Panc1 (cell line): ENCODE measurements around the gene MEX3A. TPM values are rescaled to one million over a fixed set of nuclear protein-coding genes. Genes with fewer than 3 reads are reported as not detected.
"Not testable (repeated sequence)": the region's sequence is repeated elsewhere in the genome, so short reads cannot be mapped to it uniquely, and the experiment has no call there.

Source experiments
- ATAC-seq: fragments of 200-7000 bp; cut with Tn5 transposase; 2 replicates; pipeline ENCODE4 v1.9.1; 2020; ENCODE audit warnings: mild to moderate bottlenecking, moderate library complexity
- BruUV-seq: library from RNA; stranded (reverse); fragments of 400-500 nt; replicated peaks from 2 replicates; lab custom pipeline; 2021; lab: Mats Ljungman, UMichigan
- CTCF ChIA-PET: fragments of 300-600 bp; sonication (Branson Sonifier 250); formaldehyde crosslinking; loops from one replicate; lab custom pipeline; 2022; ENCODE audit warnings: antibody characterized with exemption; lab: Charles Lee
- POLR2A ChIA-PET: fragments of 300-600 bp; sonication (Branson Sonifier 250); formaldehyde crosslinking; loops from one replicate; lab custom pipeline; 2022; ENCODE audit warnings: antibody characterized with exemption; lab: Charles Lee
- DNase-seq: peaks from one replicate; pipeline ENCODE4 v3.0.0-alpha.2; 2010; ENCODE audit warnings: low read depth, low spot score
- H3K27ac ChIP-seq: 2 replicates; pipeline ENCODE4 v1.5.1; 2011; ENCODE audit warnings: mild to moderate bottlenecking, low read length, inconsistent platforms
- H3K27me3 ChIP-seq: fragments of 200-500 bp; sonication (Bioruptor generic); 2 replicates; pipeline ENCODE4 v1.6.0; 2014; ENCODE audit warnings: low read length, inconsistent platforms; ENCODE audit not compliant: control insufficient read depth, insufficient read depth
- H3K36me3 ChIP-seq: fragments of 200-500 bp; sonication (Bioruptor generic); 2 replicates; pipeline ENCODE4 v1.5.1; 2014; ENCODE audit warnings: inconsistent platforms, mild to moderate bottlenecking, low read length, moderate library complexity; ENCODE audit not compliant: control insufficient read depth, insufficient read depth
- H3K4me1 ChIP-seq: 2 replicates; pipeline ENCODE4 v1.5.1; 2011; ENCODE audit warnings: inconsistent platforms, mild to moderate bottlenecking, low read length, moderate library complexity; ENCODE audit not compliant: control insufficient read depth, insufficient read depth
- H3K4me3 ChIP-seq, 2 experiments: 2 replicates each; pipeline ENCODE4 v1.5.1; 2011 to 2012; ENCODE audit warnings: low read depth in 2 of 2, low read length in 2 of 2, mild to moderate bottlenecking in 2 of 2, inconsistent platforms in 1 of 2, moderate library complexity in 1 of 2
- H3K9me3 ChIP-seq: fragments of 200-500 bp; sonication (Bioruptor generic); 2 replicates; pipeline ENCODE4 v1.5.1; 2014; ENCODE audit warnings: low read depth, mild to moderate bottlenecking, inconsistent platforms, low read length, moderate library complexity; ENCODE audit not compliant: control insufficient read depth, insufficient read depth
- POLR2AphosphoS5 ChIP-seq: IDR thresholded peaks from 2 replicates; pipeline ENCODE4 v1.6.1; 2012; ENCODE audit warnings: mild to moderate bottlenecking, low read depth, low read length, moderate library complexity
- SIN3A ChIP-seq: IDR thresholded peaks from 2 replicates; pipeline ENCODE4 v1.6.1; 2012; ENCODE audit warnings: low read depth, mild to moderate bottlenecking, low read length, moderate library complexity, borderline replicate concordance; ENCODE audit not compliant: insufficient read depth
- TCF7L2 ChIP-seq: IDR thresholded peaks from 2 replicates; pipeline ENCODE4 v1.6.1; 2011; ENCODE audit warnings: mild to moderate bottlenecking, low read depth, low read length, inconsistent platforms
- in situ Hi-C: cut with HindIII; loops from 2 replicates; pipeline ENCODE4 v1.10.0; 2016; ENCODE audit warnings: low sequenced_read_pairs, low pct_unique_long_range_greater_than_20kb
- intact Hi-C: fragments of 100-400 bp; cut with micrococcal nuclease; formaldehyde crosslinking; loops from one replicate; pipeline ENCODE4 v1.10.0; 2022; ENCODE audit not compliant: unreplicated experiment
- total RNA-seq: library from RNA; stranded (reverse); gene quantifications from one replicate; pipeline ENCODE4 v1.2.1, GENCODE V29; 2021; ENCODE audit not compliant: unreplicated experiment
- TF ChIP-seq, protein P1 (sequence below): fragments of 450-650 bp; IDR thresholded peaks from 2 replicates; pipeline ENCODE4 v1.5.1; 2017; ENCODE audit warnings: mild to moderate bottlenecking
- TF ChIP-seq, protein P2 (sequence below), 2 experiments: IDR thresholded peaks; 2 replicates each; pipeline ENCODE4 v1.6.1; 2011 to 2012; ENCODE audit warnings: low read depth in 2 of 2, control low read depth in 1 of 2, low read length in 1 of 2, mild to moderate bottlenecking in 1 of 2, moderate library complexity in 1 of 2; ENCODE audit not compliant: insufficient read depth in 1 of 2

The MEX3A gene
- total RNA-seq, 1 experiment from 2014 or later, result 15.8 TPM

GRCh38 chr1:156117414-156118176 is 35.3 kb upstream of the MEX3A start:
- TF ChIP-seq POLR2AphosphoS5 (no peak), SIN3A (no peak), TCF7L2 (no peak)
- TF ChIP-seq, protein P1, sequence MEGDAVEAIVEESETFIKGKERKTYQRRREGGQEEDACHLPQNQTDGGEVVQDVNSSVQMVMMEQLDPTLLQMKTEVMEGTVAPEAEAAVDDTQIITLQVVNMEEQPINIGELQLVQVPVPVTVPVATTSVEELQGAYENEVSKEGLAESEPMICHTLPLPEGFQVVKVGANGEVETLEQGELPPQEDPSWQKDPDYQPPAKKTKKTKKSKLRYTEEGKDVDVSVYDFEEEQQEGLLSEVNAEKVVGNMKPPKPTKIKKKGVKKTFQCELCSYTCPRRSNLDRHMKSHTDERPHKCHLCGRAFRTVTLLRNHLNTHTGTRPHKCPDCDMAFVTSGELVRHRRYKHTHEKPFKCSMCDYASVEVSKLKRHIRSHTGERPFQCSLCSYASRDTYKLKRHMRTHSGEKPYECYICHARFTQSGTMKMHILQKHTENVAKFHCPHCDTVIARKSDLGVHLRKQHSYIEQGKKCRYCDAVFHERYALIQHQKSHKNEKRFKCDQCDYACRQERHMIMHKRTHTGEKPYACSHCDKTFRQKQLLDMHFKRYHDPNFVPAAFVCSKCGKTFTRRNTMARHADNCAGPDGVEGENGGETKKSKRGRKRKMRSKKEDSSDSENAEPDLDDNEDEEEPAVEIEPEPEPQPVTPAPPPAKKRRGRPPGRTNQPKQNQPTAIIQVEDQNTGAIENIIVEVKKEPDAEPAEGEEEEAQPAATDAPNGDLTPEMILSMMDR, result no peak
- TF ChIP-seq, protein P2, sequence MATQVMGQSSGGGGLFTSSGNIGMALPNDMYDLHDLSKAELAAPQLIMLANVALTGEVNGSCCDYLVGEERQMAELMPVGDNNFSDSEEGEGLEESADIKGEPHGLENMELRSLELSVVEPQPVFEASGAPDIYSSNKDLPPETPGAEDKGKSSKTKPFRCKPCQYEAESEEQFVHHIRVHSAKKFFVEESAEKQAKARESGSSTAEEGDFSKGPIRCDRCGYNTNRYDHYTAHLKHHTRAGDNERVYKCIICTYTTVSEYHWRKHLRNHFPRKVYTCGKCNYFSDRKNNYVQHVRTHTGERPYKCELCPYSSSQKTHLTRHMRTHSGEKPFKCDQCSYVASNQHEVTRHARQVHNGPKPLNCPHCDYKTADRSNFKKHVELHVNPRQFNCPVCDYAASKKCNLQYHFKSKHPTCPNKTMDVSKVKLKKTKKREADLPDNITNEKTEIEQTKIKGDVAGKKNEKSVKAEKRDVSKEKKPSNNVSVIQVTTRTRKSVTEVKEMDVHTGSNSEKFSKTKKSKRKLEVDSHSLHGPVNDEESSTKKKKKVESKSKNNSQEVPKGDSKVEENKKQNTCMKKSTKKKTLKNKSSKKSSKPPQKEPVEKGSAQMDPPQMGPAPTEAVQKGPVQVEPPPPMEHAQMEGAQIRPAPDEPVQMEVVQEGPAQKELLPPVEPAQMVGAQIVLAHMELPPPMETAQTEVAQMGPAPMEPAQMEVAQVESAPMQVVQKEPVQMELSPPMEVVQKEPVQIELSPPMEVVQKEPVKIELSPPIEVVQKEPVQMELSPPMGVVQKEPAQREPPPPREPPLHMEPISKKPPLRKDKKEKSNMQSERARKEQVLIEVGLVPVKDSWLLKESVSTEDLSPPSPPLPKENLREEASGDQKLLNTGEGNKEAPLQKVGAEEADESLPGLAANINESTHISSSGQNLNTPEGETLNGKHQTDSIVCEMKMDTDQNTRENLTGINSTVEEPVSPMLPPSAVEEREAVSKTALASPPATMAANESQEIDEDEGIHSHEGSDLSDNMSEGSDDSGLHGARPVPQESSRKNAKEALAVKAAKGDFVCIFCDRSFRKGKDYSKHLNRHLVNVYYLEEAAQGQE (IDR thresholded peaks at IDR 0.05; ENCODE audit: insufficient read depth in 1 of 2, low read depth in 2 of 2, low read length in 1 of 2), result no peak
- H3K36me3 ChIP-seq, result peaks cover 8% of the 10 kb centered on the region
- peaks cover 61% of the 10 kb centered on the region for H3K4me1 ChIP-seq
- in situ Hi-C loops, result no loop called here
- DNase-seq (no peak), ATAC-seq (no peak)
- H3K27ac ChIP-seq, result peak overlapping the region; percentile 92
- peak overlapping the region; percentile 78 to 99 for H3K4me3 ChIP-seq
- no TSS peak for BruUV-seq
- H3K9me3 ChIP-seq, result no peaks in the 10 kb centered on the region
- CTCF ChIA-PET, result interaction anchor here (0.7 kb wide), 1 partner anchor 11 kb away, joined by 4 read pairs; no protein-coding TSS in a partner anchor
- no peaks in the 10 kb centered on the region for H3K27me3 ChIP-seq
- POLR2A ChIA-PET, result interaction anchor here (0.6 to 0.7 kb wide), 3 partner anchors 11 to 234 kb away, joined by 4 to 28 read pairs (median 5); no protein-coding TSS in a partner anchor
- intact Hi-C loops, result no loop called here

GRCh38 chr1:156116731-156117130 is 34.5 kb upstream of the MEX3A start:
- ChIA-PET POLR2A (interaction anchor here (1.0 to 2.4 kb wide), 2 partner anchors 10 to 11 kb away, joined by 3 to 12 read pairs; no protein-coding TSS in a partner anchor), CTCF (interaction anchor here (0.6 kb wide), 1 partner anchor 9 kb away, joined by 3 read pairs; no protein-coding TSS in a partner anchor)
- Histone ChIP-seq H3K4me3 (peak overlapping the region; percentile 78 to 99), H3K4me1 (peaks cover 61% of the 10 kb centered on the region), H3K27ac (peak overlapping the region; percentile 96)
- intact Hi-C loops, DNase-seq, ATAC-seq, in situ Hi-C loops, BruUV-seq, H3K36me3 ChIP-seq, H3K27me3 ChIP-seq, H3K9me3 ChIP-seq: not testable (repeated sequence)
